Measurements from ENCODE around the gene PRMT1.

The PRMT1 gene

GRCh38 chr19:49667473-49667872, 9.6 kb upstream of the PRMT1 start:
- DNase-seq (ENCODE audit: low read depth in 2 of 2) = no peak

- DNase-seq (ENCODE audit: low read depth in 2 of 2) = no peak
These were observed 7.6 kb upstream of the PRMT1 start for GRCh38 chr19:49669516-49669915.

- DNase-seq (ENCODE audit: low read depth in 2 of 2) = peak; percentile 68 to 70
These were observed 4.7 kb upstream of the PRMT1 start for GRCh38 chr19:49672131-49672919.

GRCh38 chr19:49676136-49676783, 811 bp upstream of the PRMT1 start:
- peak; percentile 45 to 63 for DNase-seq (ENCODE audit: low read depth in 2 of 2)

- peak; percentile 95 to 99 for DNase-seq (ENCODE audit: low read depth in 2 of 2)
These were observed 264 bp upstream of the PRMT1 start for GRCh38 chr19:49676784-49677230.

GRCh38 chr19:49677901-49678674, 1.0 kb downstream of the PRMT1 start:
- peak; percentile 60 to 63 for DNase-seq (ENCODE audit: low read depth in 2 of 2)

- no peak for DNase-seq (ENCODE audit: low read depth in 2 of 2)
These were observed 2.1 kb downstream of the PRMT1 start for GRCh38 chr19:49678985-49679770.

GRCh38 chr19:49679771-49680413, 2.8 kb downstream of the PRMT1 start:
- no peak for DNase-seq (ENCODE audit: low read depth in 2 of 2)

- DNase-seq (ENCODE audit: low read depth in 2 of 2) = peak; percentile 95 to 96
These were observed 3.6 kb downstream of the PRMT1 start for GRCh38 chr19:49680421-49681351.

GRCh38 chr19:49681830-49682229, 4.8 kb downstream of the PRMT1 start:
- no peak for DNase-seq (ENCODE audit: low read depth in 2 of 2)

- DNase-seq (ENCODE audit: low read depth in 2 of 2) = no peak
These were observed 5.2 kb downstream of the PRMT1 start for GRCh38 chr19:49682274-49682673.

GRCh38 chr19:49683814-49684250, 6.8 kb downstream of the PRMT1 start:
- DNase-seq (ENCODE audit: low read depth in 2 of 2) = no peak

- no peak for DNase-seq (ENCODE audit: low read depth in 2 of 2)
These were observed 7.3 kb downstream of the PRMT1 start for GRCh38 chr19:49684251-49684982.

GRCh38 chr19:49684983-49685553, 8.0 kb downstream of the PRMT1 start:
- no peak for DNase-seq (ENCODE audit: low read depth in 2 of 2)

GRCh38 chr19:49685845-49686332, 8.8 kb downstream of the PRMT1 start:
- DNase-seq (ENCODE audit: low read depth in 2 of 2) = no peak

GRCh38 chr19:49686503-49687088, 9.5 kb downstream of the PRMT1 start:
- no peak for DNase-seq (ENCODE audit: low read depth in 2 of 2)

GRCh38 chr19:49687150-49687549, 10.1 kb downstream of the PRMT1 start:
- no peak for DNase-seq (ENCODE audit: low read depth in 2 of 2)

- DNase-seq (ENCODE audit: low read depth in 2 of 2) = no peak
These were observed 10.7 kb downstream of the PRMT1 start for GRCh38 chr19:49687566-49688316.

Measured in stimulated activated CD8-positive, alpha-beta memory T cell treated with anti-CD3 and anti-CD28 coated beads, Interleukin-2, amount 100 ng/mL, for 48 hours (primary cell).